Left cardiac atrium (tissue), 4 donors: Measurements from ENCODE around the gene HDAC4. TPM values are rescaled to one million over a fixed set of nuclear protein-coding genes. Genes with fewer than 3 reads are reported as not detected.
A peak's percentile ranks its signal among the peaks of the same experiment; 100 is the strongest.

Experiments
- ATAC-seq, 2 donors: fragments of 200-7000 bp; cut with Tn5 transposase; one replicate each; pipeline ENCODE4 v1.9.1; 2020; ENCODE audit warnings: mild to moderate bottlenecking in 2 of 2, moderate library complexity in 2 of 2
- DNase-seq: peaks from one replicate; pipeline ENCODE4 v3.0.0-alpha.2; 2020
- intact Hi-C, 2 donors: fragments of 100-400 bp; cut with DNase I; formaldehyde crosslinking; loops; one replicate each; pipeline versions ENCODE4 v1.14.1 to v1.15.1; 2022 to 2023
- total RNA-seq, 2 donors: library from RNA; stranded (reverse); fragmentation: NEBNext Ultra II Directional; extraction: Animal tissue kit (Norgen Biotek cat#: 25700); gene quantifications; one replicate each; pipeline ENCODE4 v1.2.1, GENCODE V29; 2021
- donor health status: DM: no; HTN: yes; CAD: no.
- donor health status: DM: no; HTN: yes; CAD: no; lungs with severe emphysema.
- donor health status: DM: yes; HTN: yes; CAD: no.
- donor health status: Dilated cardiomyopathy.

The HDAC4 gene
- total RNA-seq, 2 donors from 2014 or later, result 25.6 to 31.2 TPM

DNA sequence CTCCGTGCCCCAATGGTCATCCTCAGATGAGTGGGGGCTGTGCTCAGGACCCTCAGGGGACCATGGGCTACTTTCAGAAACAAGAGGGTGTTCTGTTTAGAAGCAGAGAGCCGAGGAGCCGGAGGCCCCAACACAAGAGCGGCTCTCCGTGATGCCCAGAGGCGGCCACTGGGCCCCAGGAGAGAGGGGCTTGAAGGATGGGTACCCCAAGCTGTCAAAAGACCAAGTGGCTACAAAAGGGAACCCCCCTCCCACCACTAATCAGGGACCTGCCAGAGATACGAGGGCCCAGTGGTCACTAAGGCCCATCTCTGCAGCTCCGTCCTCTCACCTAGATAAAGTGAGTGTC, 93.6 kb downstream of the HDAC4 start:
- peak; percentile 4 for DNase-seq
- intact Hi-C loops, result no loop called here
- ATAC-seq, result no peak

DNA sequence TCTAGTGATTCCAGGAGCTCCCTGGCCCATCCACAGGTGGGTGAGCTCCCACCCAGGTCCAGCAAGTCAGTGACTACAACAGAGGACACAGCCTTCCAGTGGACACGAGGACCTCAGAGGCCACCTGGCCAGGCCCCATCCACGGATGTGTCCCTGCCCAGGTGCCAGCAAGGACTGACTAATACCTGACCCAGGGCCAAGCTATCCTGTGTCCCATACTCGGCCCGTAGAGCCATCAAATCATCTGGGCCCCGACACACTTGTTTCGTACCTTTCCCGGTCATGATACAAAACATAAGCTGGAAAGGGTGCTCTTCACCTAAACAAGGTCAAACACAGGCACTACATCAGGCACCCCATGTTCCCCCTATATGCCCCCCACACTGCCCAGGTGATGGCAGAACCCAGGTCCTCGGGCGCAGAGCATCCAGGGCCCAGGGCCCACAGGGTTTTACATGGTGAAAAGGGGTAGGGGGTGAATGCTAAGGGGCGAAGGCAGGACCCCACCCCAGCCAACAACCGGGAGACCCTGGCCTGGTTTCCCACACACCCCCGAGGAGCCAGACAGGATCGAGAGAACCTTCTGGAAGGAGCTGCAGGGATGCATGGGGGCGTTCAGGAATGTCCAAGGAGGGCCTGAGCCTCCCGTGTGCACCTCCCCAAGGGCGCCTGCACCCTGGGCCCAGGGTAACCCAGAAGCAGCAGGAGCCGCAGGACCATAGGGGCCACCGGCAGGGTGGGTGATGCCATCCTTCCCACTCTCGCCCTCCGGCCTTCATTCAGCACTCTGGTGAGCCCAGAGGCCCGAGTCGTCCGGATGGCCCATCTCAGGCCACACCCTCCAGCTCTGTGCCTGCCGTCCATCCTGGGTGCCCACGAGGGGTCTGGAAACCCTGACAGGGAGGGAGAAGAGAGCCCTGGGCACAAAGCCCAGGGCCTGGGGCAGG, 94.3 kb downstream of the HDAC4 start:
- intact Hi-C loops, result no loop called here
- ATAC-seq, result no peak

DNA sequence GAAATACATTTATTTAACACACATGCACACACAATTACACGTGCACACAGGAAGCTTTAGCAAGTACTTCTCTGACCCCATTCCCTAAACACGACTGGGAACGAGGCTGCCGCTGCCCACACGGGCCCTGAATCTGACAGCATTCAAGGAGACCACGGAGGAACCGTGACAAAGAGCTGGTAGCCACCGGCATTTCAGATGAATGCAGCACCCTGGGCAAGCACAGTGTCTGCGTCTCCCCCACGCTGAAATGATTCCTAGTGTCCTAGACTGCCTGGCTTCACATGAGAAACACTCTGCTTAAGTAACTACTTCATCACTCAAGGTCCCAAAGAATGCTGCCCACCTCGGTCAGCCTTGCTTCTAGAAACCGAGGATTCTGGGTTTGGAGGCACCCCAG, 95.0 kb downstream of the HDAC4 start:
- intact Hi-C loops, result no loop called here
- ATAC-seq (no peak), DNase-seq (no peak)

More for the DNA sequence above, 94.3 kb downstream of the HDAC4 start:
- DNase-seq, result peak; percentile 21

DNA sequence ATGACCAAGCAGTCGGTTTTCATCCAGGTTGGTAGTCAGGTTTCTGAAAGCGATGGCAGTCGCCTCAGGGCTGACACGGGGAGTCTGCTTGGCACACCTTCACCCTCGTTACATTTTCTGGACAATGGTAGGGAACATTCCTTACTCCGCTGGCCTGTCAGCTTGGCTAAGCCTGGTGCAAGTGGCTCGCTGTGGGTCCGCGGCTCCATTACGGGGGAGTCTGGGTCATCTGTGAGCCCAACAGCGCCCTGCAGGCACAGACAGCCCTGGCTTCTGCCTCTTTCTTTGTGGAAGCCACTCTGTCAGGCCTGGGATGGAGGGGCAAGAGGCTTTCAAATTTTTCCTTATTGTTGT, 95.6 kb downstream of the HDAC4 start:
- intact Hi-C loops, result no loop called here
- ATAC-seq (no peak), DNase-seq (peak; percentile 17)

DNA sequence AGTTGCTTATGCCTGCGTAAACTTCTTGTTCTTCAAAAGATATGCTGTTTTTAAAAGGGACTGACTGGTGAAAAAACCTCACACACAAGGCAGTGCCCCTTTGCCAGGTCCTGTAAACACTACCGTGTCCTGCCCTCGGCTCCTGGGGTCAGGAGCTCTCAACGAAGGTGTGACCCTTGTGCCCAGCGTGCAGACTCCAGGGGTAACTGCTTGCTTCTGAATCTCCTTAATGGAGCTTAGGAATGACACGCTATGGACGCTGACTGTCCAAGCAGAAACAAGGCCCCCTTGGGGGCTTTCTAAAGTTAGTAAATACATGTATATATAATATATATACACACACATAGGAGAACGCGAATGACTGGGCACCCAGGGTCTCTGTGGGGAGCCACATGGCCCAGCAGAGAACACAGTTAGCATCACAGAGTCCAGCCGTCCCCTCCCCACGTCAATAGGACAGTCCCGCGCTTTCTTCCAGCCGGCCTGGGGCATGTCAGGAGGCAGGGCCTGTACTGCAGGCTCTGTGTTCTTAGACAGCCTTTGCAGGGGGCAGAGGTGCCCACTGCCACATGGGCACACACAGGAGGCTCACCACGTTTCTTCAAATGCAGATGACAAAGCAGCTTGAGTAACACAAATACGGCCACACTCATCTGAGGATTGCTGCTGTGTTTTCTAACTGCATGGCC, 96.1 kb downstream of the HDAC4 start:
- DNase-seq (peak; percentile 17), ATAC-seq (no peak)
- intact Hi-C loops, result no loop called here

DNA sequence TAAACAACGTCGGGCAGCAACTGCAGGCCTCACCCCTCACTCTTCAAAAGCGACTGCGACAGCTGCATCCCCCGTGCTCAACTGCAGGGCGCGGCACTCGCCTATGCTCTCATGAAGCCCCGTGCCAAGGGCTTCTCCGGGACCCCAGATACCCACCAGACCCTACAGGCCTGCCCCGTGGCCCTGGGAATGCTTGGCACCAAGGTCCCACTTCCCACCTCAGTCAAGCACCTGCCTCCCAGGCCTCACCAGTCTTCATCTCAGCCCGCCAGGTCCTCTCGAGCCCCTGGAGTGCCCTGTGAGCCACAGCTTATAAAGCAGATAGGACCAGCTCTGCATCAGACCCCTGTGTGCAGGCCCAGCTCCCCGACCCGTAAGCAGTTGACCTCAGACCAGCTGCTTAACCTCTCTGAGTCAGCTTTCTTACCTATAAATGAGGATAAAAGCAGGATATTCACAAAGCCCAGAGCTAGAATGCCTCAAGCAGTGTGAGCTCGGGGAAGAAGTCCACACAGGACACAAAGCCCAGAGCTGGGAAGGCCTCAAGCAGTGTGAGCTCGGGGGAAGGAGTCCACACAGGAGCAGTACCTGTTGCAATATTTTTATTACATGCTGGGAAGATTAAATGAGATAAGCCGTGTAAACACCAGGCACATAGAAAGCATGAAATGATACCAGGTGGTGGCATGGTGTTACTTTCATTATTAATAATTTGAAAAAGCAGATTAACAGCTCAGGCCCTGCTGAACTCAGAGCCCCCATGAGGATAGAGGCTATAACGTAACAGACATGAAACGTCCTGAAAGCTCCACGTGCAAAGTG, 96.9 kb downstream of the HDAC4 start:
- DNase-seq (peak; percentile 11), ATAC-seq (no peak)
- intact Hi-C loops, result no loop called here

DNA sequence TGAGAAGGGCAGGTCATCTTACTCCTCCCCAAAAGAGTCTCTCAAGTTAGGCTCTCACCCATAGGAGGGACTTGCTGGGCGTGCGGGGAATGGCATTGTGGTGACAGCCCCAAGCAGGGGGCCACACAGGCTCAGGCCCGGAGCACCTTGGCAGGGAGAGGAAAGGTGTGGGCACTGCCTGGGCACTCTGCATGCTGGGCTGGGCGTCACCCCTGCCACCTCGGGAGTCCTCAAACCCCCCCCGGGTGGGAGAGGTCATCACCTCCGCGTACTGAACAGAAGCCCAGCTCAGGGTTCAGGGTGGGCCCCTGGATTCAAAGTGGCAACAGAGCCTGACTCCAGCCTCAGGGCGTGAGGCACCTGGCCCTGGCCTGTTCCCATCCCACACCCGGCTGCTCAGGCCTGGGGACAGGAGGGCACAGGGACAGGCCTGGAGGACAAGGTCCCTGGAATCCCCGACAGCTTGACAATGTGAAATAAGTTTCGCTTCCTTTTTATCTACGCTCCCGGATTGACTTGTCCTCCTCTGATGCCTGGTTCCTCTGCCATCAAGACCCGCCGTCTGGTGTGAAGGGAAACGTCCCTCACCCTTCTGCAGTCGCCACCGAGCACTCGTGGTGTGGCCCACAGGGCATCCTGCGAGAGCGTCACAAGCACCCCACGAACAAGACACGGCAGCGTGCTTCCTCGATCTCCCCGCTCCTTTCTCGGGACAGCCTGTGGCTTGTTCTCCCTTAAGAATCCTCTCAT, 97.8 kb downstream of the HDAC4 start:
- intact Hi-C loops, result no loop called here
- no peak for ATAC-seq
- peak; percentile 23 for DNase-seq

DNA sequence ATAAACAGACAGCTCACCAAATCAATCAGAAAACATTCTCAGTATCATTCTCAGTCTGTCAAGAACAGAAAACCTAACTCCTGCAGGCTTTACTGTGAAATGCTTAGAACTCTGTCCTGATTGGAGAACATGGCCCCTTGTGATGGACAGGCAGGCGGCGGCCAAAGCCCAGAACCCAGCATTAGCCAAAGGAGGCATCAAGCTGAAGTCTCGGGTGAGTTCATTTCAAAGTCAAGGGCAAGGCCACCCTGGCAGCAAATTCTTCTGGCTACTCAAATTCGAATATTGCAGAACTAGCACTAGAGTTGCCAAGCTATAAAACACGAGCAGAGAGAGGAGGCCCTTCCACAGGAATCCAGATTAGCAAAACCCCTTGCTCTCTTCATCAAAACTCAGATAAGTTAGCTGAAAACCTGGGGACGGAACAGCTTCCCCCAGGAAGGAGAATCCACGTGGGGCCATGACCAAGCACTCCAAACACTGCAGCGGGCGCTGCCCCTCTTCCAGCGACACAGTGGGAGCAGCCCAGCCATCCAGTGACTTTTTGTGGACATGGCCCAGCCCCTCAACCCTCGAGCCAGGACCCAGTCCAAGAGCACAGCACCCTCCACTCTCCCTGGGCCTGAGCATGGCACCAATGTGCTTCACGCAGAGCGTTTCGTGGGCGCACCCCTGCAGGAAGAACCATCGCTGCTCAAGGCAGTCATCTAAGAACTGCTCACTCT, 98.6 kb downstream of the HDAC4 start:
- intact Hi-C loops, result no loop called here
- peak; percentile 18 for DNase-seq
- ATAC-seq, result peak; percentile 53 to 71

DNA sequence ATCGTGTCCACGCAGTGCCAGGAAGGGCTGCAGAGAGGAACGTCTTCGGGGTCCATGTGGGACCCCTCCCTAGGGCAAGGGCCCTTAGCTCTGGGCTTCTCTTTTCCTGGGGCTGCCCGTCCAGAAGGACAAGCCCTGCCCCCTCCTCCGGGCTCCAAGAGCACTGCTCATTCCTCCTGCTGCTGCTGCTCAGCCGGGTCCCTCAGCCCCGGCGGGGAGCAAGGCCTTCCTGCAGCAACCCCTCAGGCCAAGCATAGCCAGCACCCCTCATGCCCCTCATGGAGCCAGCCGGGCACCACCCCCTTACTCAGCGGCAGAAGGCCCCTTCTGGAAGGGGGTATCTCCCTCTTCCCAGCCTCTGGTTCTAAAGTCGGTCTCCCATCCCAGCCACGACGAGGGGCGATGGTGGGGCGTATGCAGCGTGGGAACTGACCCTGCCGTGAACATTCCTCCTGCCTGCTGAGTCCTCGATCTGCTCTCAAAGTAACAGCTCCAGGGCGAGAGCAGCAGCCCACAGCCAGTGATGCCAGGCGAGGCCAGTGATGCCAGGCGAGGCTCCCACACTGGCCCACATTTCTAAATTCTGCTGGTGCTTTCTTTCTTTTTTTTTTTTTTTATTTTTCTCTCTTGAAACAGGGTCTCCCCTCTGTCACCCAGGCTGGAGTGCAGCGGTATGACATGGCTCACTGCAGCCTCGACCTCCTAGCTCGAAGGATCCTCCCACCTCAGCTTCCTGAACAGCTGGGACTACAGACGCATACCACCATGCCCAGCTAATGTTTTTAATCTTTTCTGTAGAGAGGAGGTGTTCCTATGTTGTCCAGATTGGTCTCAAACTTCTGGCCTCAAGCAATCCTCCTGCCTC, 99.7 kb downstream of the HDAC4 start:
- intact Hi-C loops, result no loop called here
- peak; percentile 24 for DNase-seq
- no peak for ATAC-seq

DNA sequence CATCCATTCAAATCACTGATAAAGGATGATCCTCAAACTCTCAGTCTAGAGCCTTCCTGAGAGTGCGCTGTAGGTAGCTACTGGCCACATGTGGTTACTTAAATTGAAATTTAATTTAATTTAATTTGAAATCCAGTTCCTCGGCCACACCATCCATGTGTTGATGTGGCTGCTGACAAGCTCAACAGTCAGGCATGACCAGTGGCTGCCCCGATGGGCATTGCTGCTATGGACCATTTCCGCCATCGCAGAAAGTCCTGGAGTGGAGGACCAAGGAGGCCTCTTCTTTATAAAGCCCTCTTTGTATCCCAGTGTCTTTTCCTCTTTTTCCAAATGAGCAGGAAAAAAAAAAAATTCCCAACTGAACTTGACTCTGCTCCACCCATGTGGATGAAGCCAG, 100.6 kb downstream of the HDAC4 start:
- ATAC-seq, result no peak
- peak; percentile 16 for DNase-seq
- intact Hi-C loops, result no loop called here

DNA sequence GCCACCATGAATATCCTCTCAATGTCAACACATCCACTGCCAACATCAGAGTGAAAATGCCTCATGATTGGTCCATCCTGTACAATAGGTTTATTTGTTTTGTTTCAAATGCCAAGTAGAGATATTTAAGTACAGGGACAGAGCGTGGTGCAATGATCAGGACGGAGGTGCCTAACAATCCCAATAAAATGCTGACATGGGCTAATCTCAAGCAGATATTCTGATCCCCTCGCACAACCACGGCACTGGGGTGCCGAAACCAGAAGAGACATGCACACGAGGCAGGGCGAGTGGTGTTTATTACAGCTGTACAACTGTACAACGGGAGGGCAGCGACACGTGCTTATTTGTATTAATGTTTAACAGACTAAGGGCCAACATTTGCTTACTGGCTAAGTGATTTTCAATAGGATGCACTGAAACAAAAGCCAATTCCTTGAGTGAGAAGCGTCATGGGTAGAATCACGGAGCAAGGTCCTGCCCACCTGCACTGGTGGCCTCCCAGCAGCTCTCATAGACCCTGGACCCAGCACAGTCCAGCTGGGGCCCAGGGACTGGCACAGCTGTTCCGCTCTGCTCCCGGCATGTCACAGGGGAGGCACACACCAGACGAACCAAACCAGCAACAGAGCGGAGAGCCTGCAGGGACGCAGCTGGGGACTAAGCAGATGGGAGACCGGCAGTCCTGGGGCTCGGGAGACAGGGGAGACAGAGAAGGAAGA, 101.4 kb downstream of the HDAC4 start:
- no peak for ATAC-seq
- peak; percentile 10 for DNase-seq
- intact Hi-C loops, result no loop called here

DNA sequence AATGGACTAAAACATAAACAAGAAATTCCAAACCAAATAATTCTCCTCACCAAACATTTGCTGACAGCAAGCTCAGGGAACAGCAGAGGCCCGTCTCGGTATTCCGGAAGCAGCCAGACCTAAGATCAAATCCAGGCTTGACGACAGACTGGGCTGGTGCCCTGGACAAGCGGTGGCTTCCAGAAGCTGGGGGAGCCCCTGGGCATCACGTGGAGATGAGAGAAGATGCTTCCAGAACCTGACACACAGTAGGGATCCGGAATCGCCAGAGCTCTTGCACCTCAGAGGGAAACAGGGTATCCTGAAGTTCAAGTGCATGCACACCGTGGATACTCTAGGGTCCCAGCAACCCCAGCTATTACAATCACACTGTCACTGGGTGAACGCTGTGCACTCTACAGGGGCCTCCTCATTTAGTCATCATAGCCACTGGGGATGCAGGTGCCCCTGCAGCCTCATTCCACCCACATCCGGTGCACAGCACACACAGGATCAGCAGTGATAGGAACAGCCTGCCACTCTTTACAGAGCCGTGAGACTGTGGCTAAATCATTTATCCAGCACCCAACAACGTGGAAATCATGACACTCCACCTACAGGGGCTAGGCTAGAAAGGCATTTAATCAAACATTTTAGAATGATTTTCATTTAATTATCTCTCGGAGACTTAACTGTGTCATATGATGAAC, 102.6 kb downstream of the HDAC4 start:
- no peak for ATAC-seq
- intact Hi-C loops, result no loop called here
- peak; percentile 15 for DNase-seq

DNA sequence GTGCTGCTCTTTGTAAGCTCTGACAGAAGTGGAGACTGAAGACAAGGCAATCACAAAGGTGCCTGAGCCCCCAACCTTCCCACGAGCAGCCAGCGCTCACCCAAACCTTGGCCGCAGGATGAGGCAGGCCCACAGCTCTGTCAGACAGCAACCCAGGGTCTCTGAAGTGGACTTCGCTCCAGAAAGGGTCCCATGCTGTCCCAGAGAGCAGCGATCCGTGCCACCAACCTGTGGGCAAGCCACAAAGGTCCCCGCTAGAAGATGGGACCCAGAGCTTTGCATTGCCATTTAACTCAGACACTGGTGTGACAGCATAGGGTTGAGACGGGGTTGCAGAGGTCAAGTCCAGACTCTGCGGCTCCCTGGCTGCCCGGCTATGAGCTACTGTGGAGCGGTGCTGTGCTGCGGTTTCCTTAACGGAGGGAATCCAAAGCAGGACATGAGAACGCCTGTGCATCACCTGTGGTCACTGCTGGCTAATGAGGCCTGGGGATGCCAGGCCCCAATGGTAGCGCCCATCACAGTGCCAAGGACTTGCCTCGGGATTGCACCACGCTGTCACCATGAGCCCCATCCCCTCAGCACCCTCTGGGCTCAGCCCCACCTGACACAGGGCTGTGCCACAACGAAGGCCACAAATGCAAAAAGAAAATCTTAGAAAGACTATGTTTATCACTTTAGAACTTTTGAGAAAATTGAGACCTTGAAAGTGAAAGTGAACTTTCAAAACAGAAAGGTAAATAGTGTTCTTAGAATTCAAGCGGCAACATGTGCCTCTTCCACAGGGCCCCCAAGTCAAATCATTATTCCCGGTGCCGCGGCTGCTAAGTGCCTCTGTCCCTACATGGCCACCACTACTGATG, 103.4 kb downstream of the HDAC4 start:
- ATAC-seq (no peak), DNase-seq (peak; percentile 13)
- intact Hi-C loops, result no loop called here

DNA sequence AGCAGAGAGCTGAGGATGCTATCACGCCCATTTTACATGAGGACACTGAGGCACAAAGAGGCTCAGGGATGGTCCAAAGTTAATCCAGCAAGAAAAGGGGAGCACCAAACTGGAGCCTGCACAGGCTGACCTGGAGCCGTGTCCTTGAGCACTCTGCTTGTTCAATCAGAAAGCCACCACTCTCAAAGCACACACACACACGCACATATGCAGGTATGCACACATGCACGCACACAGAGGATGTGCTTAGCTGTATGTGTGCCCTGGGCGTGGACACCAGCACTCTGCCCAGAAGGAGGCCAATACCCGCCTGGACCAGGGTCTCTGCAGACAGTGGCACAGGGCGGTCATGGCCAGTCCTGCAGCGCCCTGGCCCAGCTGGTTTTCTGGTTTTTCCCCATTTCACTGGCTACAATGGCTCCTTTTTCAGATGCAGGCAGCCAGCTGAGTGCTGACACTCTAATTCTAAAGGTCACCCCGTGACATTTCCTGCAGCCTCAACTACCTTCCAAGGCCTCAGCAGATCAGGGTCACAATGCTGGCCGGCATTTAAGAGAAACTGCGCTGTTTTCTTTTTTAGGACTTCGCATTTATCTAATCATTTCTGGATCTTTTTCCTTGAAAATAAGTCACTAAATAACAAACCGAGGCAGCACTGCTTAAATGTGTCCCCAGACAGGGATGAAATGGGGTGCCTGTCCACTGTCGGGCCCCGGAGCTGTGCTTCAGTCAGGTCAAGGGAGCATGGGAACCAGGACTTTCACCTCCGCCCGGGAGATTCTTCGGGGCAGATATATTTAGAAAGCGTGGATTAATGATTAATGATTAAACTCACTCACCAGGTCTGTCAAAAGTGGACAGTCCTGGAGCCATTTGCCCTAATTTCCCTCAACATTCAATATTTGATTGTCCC, 104.5 kb downstream of the HDAC4 start:
- peak; percentile 12 for DNase-seq
- no peak for ATAC-seq
- intact Hi-C loops, result no loop called here
